HFF-Myc (cell line): ENCODE measurements around the gene TYW1B.
"Not testable (repeated sequence)": the region's sequence is repeated elsewhere in the genome, so short reads cannot be mapped to it uniquely, and the experiment has no call there.

Source experiments
- DNase-seq: peaks from one replicate; pipeline ENCODE4 v3.0.0-alpha.2; 2011; ENCODE audit warnings: low read depth; ENCODE audit errors: extremely low read depth
- H3K4me3 ChIP-seq: replicated peaks from 2 replicates; pipeline ENCODE4 v1.5.1; 2011; ENCODE audit warnings: low read depth, mild to moderate bottlenecking, control low read depth, low read length
- CTCF ChIP-seq: IDR thresholded peaks from 2 replicates; pipeline ENCODE4 v1.5.1; 2012; ENCODE audit warnings: mild to moderate bottlenecking, low read depth, low read length, control low read depth; ENCODE audit errors: missing control alignments

TYW1B gene

GRCh38 chr7:72540923-72541322, 287.1 kb downstream of the TYW1B start:
- no peak for TF ChIP-seq CTCF
- no peak for DNase-seq
- H3K4me3 ChIP-seq, result no peak overlapping the region

DNA sequence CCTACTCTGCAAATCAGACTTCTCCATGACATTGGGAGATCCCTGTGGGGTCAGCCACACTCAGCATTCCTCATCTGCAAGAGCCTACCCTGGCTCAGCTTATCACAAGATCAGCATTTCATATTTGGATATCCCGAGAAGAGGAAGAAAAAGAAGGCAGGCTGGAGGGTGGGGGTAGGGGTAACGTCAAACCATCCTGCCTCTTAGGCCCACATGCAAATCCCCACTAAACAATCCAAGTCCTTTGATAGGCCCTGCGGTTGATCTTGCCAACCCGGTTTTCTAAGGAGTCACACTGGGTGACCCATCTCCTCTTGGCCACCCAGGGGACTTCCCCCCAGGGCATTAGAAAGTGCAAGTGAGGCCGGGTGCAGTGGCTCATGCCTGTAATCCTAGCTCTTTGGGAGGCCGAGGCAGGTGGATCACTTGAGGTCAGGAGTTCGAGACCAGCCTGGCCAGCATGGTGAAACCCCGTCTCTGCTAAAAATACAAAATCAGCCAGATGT, 287.8 kb downstream of the TYW1B start:
- no peak for DNase-seq
- no peak overlapping the region for H3K4me3 ChIP-seq
- no peak for TF ChIP-seq CTCF

DNA sequence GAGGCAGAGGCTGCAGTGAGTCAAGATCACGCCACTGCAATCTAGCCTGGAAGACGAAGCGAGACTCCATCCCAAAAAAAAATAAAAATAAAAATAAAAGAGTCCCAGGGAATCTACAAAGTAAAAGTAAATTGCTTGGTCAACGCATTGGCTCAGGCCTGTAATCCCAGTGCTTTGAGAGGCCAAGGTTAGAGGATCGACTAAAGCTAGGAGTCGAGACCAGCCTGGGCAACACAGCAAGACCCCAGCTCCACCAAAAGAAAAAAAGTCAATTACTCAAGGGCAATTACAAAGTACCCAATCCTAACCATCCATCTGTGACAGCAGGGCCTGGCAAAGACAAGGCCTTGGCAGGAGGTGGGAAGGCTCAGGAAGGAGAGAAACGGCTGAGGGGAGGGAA, 288.3 kb downstream of the TYW1B start:
- no peak for DNase-seq
- no peak for TF ChIP-seq CTCF
- H3K4me3 ChIP-seq, result no peak overlapping the region

DNA sequence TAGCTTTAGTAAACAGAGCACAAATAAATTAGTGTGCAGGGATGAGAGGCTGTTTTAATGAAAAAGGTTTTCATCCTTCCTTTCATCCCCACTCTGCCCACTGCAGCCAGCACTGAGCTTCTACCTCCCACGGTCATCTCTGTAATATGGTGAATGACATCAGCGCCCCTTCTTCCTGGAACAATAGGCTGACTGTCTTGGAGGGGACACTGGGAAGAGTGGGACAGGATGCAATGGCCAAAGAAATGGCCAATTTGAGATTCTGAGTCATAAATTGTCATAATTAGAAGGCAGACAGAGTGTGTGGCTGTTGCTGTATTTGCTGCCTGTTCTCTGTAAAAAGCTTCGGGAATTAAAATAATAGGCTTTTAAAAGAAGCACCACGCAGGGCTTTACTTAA, 289.1 kb downstream of the TYW1B start:
- no peak for DNase-seq
- H3K4me3 ChIP-seq, result no peak overlapping the region
- TF ChIP-seq CTCF, result no peak

DNA sequence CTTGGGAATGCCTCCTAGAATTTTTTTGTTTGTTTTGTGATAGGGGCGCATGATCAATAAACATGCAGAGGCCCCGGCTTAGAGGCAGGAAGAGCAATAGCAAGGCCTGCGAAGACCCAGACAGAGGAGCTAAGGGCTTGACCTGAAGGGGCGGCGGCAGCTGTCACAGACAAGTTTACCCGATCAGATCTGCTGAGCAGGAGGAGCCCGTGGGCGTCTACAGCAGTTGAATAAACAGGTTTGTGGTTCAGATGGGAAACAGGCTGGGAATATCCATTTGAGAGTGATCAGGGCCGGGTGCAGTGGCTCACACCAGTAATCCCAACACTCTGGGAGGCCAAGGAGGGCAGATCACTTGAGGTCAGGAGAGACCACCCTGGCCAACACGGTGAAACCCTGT, 289.9 kb downstream of the TYW1B start:
- no peak for TF ChIP-seq CTCF
- H3K4me3 ChIP-seq, result no peak overlapping the region
- DNase-seq, result no peak

DNA sequence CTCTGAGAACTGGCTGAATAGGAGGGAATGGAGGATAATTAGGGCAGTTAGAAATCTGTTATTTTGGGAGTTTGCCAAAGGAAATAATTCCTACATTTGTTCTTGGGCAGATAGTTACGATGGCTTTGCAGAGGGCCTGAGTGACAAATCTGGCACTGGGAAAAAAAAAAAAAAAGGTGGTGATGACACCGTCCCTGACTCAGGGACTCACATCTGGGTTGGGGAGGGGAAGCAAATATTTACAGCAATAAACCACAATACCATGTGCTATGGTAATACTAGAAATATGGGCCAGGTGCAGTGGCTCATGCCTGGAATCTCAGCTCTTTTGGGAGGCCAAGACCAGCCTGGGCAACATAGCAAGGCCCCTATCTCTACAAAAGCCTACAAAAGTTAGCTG, 292.0 kb downstream of the TYW1B start:
- not testable (repeated sequence) for DNase-seq, H3K4me3 ChIP-seq

- H3K4me3 ChIP-seq, DNase-seq: not testable (repeated sequence)
These were observed 297.0 kb downstream of the TYW1B start for GRCh38 chr7:72531048-72531447.
